Brain microvascular endothelial cell (primary cell): Measurements from ENCODE around the gene HCN2.

Source experiments
- DNase-seq: peaks from one replicate; pipeline ENCODE4 v3.0.0-alpha.2; 2020
- H3K27ac ChIP-seq: fragments of 250-450 bp; sonication (Bioruptor Pico); 2 replicates; pipeline ENCODE4 v1.5.1; 2020; ENCODE audit warnings: mild to moderate bottlenecking, moderate library complexity
- H3K27me3 ChIP-seq: fragments of 250-450 bp; sonication (Bioruptor Pico); replicated peaks from 2 replicates; pipeline ENCODE4 v1.5.1; 2020; ENCODE audit warnings: mild to moderate bottlenecking
- H3K36me3 ChIP-seq: fragments of 250-450 bp; sonication (Bioruptor Pico); replicated peaks from 2 replicates; pipeline ENCODE4 v1.5.1; 2020; ENCODE audit warnings: mild to moderate bottlenecking
- H3K4me3 ChIP-seq: 2 replicates; pipeline ENCODE4 v1.5.1; 2011; ENCODE audit warnings: low read depth, mild to moderate bottlenecking, control low read depth, low read length, moderate library complexity
- CTCF ChIP-seq: IDR thresholded peaks from 2 replicates; pipeline ENCODE4 v1.5.1; 2011; ENCODE audit warnings: low read depth, mild to moderate bottlenecking, moderate library complexity, low read length, control low read depth, inconsistent platforms; ENCODE audit errors: missing control alignments
- in situ Hi-C: cut with HindIII; loops from 2 replicates; pipeline ENCODE4 v1.10.0; 2017; ENCODE audit warnings: low sequenced_read_pairs, low pct_ligation_motif_present

The HCN2 gene

GRCh38 chr19:642767-643727 lies 53.4 kb downstream of the HCN2 start:
- Histone ChIP-seq H3K4me3 (no peak overlapping the region), H3K36me3 (peaks cover 34% of the 10 kb centered on the region), H3K27me3 (no peaks in the 10 kb centered on the region), H3K27ac (no peak overlapping the region)
- DNase-seq, result no peak
- TF ChIP-seq CTCF, result no peak
- in situ Hi-C loops, result no loop called here

- in situ Hi-C loops, result no loop called here
- H3K36me3 ChIP-seq, result peaks cover 38% of the 10 kb centered on the region
- TF ChIP-seq CTCF, result no peak
- H3K4me3 ChIP-seq, result no peak overlapping the region
- H3K27ac ChIP-seq, result no peak overlapping the region
- DNase-seq, result no peak
- no peaks in the 10 kb centered on the region for H3K27me3 ChIP-seq
Observed at GRCh38 chr19:643736-644135, 54.1 kb downstream of the HCN2 start.

GRCh38 chr19:644363-644762 lies 54.7 kb downstream of the HCN2 start:
- no peak for DNase-seq
- no peak overlapping the region for H3K27ac ChIP-seq
- H3K27me3 ChIP-seq, result no peaks in the 10 kb centered on the region
- no peak for TF ChIP-seq CTCF
- in situ Hi-C loops, result no loop called here
- no peak overlapping the region for H3K4me3 ChIP-seq
- peaks cover 44% of the 10 kb centered on the region for H3K36me3 ChIP-seq

GRCh38 chr19:644789-645188 lies 55.1 kb downstream of the HCN2 start:
- in situ Hi-C loops, result no loop called here
- TF ChIP-seq CTCF, result no peak
- Histone ChIP-seq H3K27ac (no peak overlapping the region), H3K36me3 (peaks cover 47% of the 10 kb centered on the region), H3K27me3 (no peaks in the 10 kb centered on the region), H3K4me3 (no peak overlapping the region)
- DNase-seq, result no peak

GRCh38 chr19:645912-646778 lies 56.5 kb downstream of the HCN2 start:
- in situ Hi-C loops, result no loop called here
- TF ChIP-seq CTCF, result no peak
- H3K36me3 ChIP-seq, result peaks cover 54% of the 10 kb centered on the region
- H3K4me3 ChIP-seq, result no peak overlapping the region
- no peak for DNase-seq
- H3K27me3 ChIP-seq, result no peaks in the 10 kb centered on the region
- no peak overlapping the region for H3K27ac ChIP-seq
